GM23248 (cell line): Measurements from ENCODE around the gene PTPRB.

ENCODE experiments used
- EZH2 ChIP-seq: fragments of 200-600 bp; sonication (generic); IDR thresholded peaks from 2 replicates; pipeline ENCODE4 v1.6.1; 2018; ENCODE audit warnings: antibody characterized with exemption, mild to moderate bottlenecking; ENCODE audit not compliant: insufficient read depth, poor library complexity, severe bottlenecking
- EZH2phosphoT487 ChIP-seq: fragments of 200-600 bp; sonication (generic); IDR thresholded peaks from 2 replicates; pipeline ENCODE4 v1.6.1; 2018; ENCODE audit warnings: antibody characterized with exemption, moderate library complexity, mild to moderate bottlenecking, low read depth; ENCODE audit not compliant: insufficient read depth

- TF ChIP-seq EZH2, result no peak
- no peak for TF ChIP-seq EZH2phosphoT487
Measured at GRCh38 chr12:70609739-70610491, 27.3 kb downstream of the PTPRB start.
